ENCODE results near the gene MBL2. TPM values are rescaled to one million over a fixed set of nuclear protein-coding genes. Genes with fewer than 3 reads are reported as not detected.

The MBL2 gene
- polyA plus RNA-seq, 4 donors = not detected

DNA sequence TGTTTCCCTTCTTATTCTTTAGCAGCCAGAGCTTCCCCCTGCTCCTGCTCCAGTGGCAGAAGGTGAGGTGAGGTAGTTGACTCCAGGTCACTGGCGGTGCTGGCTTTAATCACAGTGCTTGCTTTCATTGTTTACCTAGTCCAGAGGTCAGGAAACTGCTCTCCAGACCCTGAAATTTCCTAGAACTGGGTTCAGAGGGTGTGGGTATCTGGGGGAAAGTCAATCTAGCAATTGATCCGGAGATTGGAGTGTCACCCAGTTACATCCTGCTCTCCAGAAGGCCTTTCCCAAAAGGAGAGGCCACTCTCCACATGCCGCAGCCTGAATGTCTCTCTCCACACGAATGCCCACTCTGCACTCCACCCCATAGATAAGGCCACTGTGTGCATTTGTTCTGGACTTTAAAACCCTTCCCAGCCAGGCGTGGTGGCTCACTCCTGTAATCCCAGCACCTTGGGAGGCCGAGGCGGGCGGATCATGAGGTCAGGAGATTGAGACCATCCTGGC is 2.1 kb upstream of the MBL2 start:
- no peak for DNase-seq (ENCODE audit: low read depth in 4 of 4, low spot score in 3 of 4)

DNA sequence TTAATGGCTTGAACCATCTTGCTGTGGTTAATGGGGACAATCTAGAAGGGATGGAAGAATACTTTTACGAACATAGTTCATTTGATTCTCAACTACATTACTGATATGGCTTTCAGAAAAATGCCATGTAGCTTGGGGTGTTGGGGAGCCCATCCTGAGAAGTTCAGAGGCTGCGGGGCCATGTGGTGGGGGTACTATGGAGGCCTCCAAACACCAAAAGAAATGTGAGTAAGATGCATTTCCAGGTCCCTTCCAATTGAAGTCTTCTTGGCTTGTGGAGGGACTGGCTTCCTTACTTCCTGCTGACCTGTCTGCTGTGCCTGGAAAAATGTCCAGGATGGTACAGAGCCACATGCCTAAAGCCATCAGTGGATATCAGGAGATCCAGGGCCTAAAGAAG is 1.6 kb upstream of the MBL2 start:
- no peak for DNase-seq (ENCODE audit: low read depth in 4 of 4, low spot score in 3 of 4)

DNA sequence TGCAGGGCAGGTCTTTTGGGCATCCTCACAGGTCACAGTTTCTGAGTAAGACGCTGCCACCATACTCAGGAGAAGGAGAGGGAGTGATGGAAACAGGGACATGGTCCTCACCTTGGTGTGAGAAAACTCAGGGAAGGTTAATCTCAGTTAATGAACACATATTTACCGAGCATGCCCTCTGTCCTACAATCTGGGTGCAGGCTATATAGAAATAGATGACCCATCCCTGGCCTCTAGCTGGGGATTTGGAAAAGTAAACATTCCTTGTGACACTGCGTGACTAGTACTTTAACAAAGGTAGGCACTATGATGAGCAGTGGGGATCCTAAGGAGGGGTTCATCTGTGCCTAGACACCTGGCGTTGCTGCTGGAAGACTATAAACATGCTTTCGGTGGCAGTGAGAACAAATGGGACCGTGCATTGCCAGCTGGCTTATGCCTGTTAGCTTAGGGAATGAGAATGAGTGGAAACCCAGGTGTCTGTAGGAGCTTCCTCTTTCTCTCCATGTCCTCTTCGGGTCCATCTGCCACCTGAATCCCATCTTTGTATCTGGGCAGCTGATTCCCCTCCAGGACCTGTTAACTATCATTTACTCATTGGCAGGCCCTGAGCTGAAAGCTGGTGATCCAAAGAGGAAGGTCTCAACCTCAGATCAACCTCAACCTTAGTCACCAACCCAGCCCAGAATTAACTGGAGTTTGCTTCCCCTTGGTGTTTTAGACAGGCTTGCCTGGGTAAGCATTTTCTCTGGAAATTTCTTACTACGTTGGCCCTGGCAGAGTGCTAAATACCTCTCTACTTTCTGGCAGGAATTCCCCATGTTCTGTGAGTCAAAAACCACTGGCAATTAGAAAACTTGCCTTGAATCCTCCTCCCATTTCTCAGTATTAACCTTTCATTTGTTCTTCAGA is 794 bp downstream of the MBL2 start:
- DNase-seq (ENCODE audit: low read depth in 4 of 4, low spot score in 3 of 4) = no peak

DNA sequence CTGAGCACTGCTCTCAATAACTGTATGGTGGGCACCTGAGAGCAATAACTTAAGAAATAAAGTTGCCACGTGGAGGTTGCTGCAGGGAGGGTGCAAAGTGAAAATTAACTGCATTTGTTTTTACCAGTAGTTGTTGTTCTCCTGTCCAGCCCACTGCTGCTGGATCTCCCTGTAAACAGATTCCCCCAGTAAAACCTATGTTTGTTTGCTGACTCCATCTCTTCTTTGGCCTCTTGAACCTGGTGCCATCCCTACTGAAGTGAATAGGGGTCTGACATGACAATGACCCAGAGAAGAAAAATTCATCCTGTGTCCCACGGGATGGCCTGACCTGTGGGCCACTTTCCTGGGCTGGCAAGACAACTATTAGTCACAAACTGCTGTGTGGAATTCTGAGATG is 1.7 kb downstream of the MBL2 start:
- no peak for DNase-seq (ENCODE audit: low read depth in 4 of 4, low spot score in 3 of 4)

DNA sequence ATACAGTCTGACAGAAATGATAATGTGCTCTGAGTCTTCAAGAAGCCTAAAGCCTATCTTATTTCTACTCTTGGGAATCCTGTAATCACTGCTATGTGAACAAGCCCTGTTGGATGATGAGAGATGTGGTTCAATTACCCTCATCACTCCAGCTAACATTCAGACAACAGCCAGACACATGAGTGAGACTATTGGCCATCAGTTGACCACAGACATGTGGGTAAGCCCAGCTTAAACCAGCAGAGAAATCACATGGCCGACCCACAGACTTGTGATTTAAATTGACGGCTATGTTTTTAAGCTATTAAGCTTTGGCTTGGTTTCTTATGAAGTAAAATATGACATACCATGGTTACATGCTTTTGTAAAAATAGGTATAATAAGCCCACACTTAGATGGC is 2.6 kb downstream of the MBL2 start:
- DNase-seq (ENCODE audit: low read depth in 4 of 4, low spot score in 3 of 4) = no peak

DNA sequence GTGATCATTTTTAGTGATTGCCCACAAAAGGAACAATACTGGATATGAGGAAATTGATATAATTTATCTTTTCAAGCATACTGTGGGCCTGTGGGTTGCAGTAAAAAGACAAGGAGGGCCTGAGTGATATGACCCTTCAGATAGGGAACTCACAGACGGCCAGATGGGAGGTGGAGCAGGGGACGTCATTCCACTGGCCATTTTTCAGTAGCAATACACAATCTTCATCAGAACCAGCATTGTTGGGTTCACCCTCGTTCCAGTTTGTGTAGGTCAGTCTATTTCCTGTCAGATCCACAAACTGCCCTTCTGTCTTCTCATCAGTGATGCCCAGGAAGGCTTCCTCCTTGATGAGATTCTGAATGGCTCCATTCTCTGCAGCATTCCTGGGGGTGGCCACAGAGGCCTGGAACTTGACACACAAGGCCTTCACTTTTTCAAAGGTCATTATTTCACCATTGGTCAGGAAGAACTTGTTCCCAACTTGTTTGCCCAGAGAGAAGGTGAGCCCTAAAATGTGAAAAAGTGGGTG is 4.5 kb downstream of the MBL2 start:
- DNase-seq (ENCODE audit: low read depth in 4 of 4, low spot score in 3 of 4) = no peak

DNA sequence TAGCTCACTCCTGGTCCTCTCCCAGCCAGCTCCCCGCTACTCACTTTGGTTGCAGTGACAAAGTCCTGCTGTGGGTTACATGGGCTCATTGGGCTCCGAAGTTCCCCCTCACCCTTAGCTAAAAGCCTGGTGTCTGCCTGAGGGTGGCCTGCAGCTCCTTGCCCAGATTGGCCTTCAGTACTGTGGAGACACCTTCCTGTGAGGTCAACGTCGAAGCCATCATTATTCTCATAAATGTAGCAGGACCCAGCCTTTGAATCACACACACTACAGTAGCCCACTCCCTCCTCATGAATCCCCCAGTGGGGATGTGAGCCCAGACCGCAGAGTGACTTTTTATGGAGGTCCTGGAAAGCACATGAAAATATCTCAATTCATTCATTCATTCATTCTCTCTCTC is 10.5 kb downstream of the MBL2 start:
- DNase-seq (ENCODE audit: low read depth in 4 of 4, low spot score in 3 of 4) = no peak

DNA sequence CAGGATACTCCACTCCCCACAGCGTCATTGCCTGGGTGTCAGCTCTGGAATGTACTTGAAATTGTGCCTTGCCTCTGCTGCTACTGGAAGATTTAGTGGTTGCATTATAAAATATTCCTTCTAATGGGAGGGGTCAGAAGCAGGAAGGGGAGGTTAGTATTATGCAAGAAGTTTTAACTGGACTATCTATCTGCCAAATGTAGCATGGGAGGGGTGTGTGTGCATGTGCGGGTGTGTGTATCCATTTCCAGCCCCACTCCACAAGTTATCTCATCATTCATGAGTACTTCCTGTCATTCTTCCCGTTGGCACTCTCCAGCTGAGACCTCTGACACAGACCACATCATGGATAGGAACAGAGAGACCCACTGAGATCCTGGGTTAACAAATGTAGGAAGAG is 13.4 kb downstream of the MBL2 start:
- DNase-seq (ENCODE audit: low read depth in 4 of 4, low spot score in 3 of 4) = no peak

DNA sequence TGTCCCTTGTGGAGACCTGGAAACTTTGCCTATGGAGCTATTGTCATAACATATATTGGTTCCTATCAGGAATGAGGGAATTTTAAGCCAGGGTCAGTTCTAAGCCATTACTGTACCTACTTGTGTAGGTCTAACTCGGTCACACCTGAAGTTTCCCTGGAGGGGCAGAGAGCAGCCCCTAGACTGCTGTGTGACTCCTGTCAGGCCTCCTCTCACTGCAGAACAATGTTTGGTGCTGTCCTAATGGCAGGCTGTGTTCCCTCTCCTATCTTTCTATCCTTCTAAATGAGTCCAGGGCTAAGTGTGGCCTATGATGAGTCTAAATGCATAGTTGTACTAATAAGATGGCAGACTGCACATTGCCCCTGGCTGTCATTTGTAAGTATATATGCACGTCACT is 14.2 kb downstream of the MBL2 start:
- DNase-seq (ENCODE audit: low read depth in 4 of 4, low spot score in 3 of 4) = no peak

DNA sequence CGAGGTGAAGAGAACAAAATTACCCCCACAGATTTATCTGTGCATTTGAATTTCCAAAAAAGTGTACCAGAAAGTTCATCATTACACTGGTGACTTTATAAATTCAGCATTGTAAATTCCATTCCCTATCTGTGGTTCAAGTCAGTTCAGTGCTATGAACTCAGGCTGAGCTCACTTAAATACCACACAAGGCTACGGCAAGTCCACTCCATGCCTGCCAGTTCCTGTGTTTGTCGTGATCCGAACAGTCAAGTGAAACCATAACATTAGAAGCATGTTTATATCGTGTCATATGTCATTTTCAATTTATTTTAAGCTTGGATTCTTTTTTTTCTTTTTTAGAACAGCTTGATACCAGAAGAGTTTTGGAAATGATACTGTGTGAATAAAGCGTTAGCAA is 14.8 kb downstream of the MBL2 start:
- DNase-seq (ENCODE audit: low read depth in 4 of 4, low spot score in 3 of 4) = no peak

DNA sequence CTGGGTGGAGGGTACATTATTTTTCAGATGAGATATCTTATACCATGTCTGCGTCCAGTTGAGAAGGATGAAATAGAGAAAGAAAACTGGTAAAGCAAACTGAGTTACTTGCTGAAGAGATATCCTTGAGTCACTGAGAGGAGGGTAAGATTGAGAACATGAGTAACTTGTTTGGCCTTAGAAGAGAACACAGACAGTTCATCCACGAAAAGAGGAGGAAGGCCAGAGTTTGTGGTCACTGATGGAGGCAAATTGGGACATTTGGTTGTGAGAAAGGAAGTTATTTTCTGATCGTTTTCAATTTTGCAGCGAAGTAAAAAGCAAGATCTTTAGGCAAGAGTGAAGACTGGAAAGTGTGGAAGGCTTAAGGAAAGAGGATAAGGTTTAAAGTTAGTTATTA is 15.6 kb downstream of the MBL2 start:
- no peak for DNase-seq (ENCODE audit: low read depth in 4 of 4, low spot score in 3 of 4)

DNA sequence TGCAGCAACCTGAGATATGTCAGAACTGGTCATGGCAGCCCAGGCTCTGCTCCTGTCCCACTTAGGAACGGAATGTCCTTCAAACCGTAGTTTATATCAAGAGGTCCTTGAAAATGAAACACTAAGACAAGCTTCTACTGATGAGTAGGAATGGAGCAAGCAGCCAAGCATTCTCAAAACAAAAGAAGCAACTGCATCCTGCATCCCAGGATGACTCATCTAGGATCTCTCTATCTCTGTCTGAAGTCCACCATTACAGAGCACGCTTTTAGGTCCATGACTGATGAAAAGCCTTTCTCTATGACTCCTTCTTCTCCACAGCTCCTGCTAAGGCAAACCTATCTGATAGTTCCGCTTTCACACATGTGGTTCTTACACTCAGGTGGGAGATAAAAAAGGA is 16.3 kb downstream of the MBL2 start:
- DNase-seq (ENCODE audit: low read depth in 4 of 4, low spot score in 3 of 4) = no peak

DNA sequence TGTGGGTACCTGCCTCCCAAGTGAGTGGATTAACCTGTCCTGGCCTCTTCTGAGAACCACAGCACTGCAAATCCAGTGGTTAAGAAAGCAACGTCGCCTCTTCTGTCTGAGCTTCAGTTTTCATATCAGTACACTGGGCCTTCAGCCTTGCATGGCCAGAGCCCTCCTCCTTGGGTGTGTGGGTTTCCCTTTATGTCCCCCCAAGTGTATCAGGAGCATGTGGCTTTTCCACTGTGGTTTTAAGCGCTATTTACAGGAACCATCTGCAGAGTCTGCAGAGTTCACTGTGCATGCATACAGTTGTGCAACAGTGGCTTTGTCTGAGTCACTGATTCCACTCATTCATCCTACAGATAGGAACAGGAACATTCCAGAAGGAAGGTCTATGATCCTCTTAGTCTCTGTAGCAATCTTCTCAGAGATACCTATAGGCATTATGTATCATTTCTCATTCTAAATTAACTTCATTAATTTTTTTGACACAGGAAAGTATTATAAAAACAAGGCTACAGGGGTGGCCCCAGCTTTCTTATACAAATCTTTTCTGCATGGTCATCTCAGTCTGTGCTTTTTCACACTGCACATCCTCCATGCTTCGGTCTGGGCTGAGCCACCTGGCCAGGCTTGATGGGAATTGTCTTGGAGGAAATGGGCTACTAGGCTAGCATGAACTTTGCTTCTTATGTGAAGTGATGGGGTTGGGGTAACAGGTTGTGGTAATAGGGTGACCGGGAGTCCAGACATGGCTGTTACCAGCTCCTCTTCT is 17.1 kb downstream of the MBL2 start:
- DNase-seq (ENCODE audit: low read depth in 4 of 4, low spot score in 3 of 4) = no peak

DNA sequence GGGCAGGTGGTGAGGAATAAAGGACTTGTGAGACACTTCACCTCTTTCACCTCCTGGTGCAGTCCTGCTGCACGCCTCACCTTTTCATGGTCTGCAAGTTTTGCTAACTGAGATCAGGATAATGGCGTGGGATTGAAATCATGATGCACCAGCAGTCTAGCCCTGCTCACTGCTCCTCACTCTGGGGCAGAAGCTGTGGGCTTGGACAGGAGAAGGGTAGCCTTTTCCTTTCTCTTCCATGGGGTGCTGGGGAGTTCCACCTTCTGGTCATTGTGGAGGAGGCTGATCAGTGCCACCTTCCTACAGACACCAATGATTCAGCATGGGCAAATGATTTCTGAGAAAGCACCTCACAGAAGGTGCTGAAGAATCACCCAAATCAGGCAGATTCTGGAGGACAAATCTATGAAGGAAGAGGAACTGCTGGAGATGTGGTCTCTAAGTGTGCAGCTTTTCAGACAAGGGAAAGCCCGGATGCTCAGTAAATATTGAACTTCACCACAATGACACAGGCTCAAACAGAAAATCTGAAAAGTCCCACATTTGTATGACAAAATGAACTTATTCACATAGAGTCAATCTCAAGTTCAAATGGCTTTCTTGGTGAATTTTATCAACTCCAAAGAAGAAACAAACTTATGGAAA is 19.7 kb downstream of the MBL2 start:
- no peak for DNase-seq (ENCODE audit: low read depth in 4 of 4, low spot score in 3 of 4)

DNA sequence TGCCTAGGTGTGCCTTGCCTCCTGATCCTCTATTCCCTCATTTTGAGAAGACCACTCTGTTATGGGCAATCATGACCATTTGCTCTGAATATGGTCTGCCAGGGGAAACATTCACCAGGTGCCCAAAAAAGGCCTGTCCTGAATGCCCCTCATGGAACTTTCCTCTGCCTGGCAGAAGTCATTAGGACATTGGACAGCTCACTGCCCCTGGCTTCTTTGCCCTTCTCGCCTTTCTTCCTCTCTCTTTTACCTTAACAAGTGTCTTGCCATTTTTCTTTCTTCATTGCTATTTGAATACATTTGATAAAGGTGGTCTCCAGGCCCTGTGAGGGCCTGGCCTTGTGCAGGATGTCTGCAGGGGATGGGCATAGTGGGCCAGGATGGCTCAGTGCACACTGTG is 20.3 kb downstream of the MBL2 start:
- no peak for DNase-seq (ENCODE audit: low read depth in 4 of 4, low spot score in 3 of 4)

DNA sequence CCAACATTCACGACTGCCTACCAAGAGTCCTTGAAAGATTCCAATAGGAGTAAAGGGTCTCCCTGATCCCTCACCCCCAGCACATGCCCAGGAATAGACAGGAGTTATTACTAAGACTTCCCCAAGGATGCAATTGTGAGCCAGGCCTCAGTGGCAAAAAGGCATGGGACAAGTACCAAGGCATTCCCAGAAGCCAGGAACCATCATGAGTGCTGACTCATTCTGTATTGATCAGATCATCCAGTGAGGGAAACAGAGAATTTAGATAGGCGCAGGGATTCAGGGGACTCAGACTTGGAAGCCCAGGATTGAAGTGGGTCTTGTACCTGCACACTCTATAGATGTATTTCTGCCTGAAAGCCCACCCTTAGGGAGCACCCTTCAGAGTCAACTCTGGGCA is 21.2 kb downstream of the MBL2 start:
- no peak for DNase-seq (ENCODE audit: low read depth in 4 of 4, low spot score in 3 of 4)

DNA sequence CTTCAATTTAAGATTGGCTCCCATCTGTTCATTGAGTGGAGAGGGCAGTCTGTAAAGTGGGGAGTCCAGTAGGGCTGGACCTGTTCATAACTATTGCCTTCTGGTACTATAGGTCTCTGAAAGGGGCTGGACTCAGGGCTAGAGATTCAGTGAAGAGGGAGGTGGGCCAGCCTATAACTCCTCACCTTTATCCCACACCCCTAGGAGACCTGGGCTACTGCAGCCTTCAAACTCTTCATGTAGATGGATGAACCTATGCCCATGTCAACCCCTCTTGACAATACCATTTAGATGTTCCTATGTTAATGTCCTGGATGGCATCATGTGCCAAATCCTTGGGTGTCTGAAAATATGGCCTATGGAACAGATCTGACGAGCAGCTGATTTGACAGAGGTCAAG is 22.0 kb downstream of the MBL2 start:
- no peak for DNase-seq (ENCODE audit: low read depth in 4 of 4, low spot score in 3 of 4)

DNA sequence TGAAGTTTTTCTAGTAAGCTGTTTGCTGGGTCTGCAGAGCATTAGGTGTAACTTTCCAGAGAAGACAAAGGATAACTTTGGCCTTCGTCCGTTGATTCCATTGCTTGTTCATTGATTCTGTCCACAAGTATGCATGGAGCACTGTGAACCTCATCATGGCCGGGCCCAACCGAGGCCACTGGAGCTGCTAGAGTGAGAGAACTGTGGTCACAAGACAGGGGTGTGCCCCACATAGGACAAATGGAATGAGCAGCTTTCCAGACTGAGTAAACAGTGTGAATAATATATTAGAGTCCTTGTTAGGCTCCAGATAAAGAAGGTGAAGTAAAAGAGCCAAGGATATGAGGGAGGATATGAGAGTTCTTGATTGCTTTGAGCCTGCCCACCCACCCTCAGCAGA is 24.9 kb downstream of the MBL2 start:
- DNase-seq (ENCODE audit: low read depth in 4 of 4, low spot score in 3 of 4) = no peak

DNA sequence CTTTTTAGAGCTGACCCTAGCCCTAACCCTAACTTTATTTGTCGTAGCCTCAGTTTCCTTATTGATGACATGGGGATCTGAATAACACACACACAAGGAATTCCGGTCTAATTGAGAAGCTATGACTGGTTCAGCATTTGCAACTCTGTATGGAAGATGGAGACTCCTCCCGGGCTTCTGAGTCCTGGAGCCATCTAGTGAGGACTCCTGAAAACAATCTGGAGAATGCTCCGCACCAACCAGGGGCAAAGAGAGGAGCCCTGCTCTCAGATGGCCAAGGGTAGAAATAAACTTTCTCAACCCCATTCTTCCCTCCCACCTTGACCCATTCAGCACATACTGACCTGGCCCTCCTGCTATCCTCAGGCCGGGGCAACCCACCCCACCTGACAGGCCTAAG is 26.4 kb downstream of the MBL2 start:
- DNase-seq (ENCODE audit: low read depth in 4 of 4, low spot score in 3 of 4) = no peak

DNA sequence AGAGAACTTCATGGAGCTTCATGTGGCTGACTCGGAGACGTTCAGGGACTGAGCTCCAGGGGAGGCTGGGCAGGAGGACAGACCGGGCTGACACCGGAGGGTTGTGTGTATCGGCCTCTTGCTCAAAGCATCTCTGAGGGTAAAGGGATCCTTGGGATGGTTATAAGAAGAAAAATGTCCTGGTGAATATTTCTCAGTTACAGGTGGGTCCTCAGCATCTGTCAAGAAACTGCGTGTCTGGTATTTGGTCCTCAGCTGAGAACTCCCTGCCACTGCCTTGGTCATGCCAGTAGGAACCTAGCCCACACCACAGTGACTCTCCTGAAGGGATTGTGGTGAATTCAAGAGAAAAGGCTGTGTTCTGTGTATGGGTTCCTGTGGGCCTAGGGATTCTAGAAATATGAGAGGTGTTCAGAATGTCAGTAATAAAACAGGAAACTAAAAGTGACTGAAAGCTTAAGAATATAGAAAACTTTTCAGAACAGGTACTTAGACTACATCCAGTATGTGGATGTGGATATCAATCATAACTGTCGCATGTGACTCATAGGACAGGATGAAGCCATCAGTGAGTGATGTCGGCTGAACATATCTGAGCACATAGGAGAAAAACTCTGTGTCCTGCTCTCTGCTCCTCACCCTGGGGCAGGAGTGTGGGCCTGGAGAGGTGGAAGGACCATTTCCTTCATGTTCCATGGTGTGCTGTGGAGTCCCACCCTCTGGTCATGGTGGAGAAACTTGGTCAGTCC is 28.4 kb downstream of the MBL2 start:
- DNase-seq (ENCODE audit: low read depth in 4 of 4, low spot score in 3 of 4) = no peak

Measured in right renal pelvis (tissue), 4 donors.